Mesendoderm (in vitro differentiated cells): ENCODE results near the gene MYH7.

Experiments
- DNase-seq: peaks from one replicate; pipeline ENCODE4 v3.0.0; 2013
- H2AK5ac ChIP-seq: 2 replicates; pipeline ENCODE4 v1.6.1; 2013; ENCODE audit warnings: low read length, inconsistent platforms
- H2BK120ac ChIP-seq: 2 replicates; pipeline ENCODE4 v1.6.1; 2013; ENCODE audit warnings: low read depth, mild to moderate bottlenecking, low read length, moderate library complexity, mixed read lengths
- H2BK15ac ChIP-seq: replicated peaks from 2 replicates; pipeline ENCODE4 v1.6.1; 2013; ENCODE audit warnings: low read depth, mild to moderate bottlenecking, moderate library complexity
- H2BK5ac ChIP-seq: 2 replicates; pipeline ENCODE4 v1.6.1; 2013; ENCODE audit warnings: low read length, inconsistent platforms
- H3K18ac ChIP-seq: 2 replicates; pipeline ENCODE4 v1.6.1; 2013; ENCODE audit warnings: mild to moderate bottlenecking, low read length, mixed read lengths
- H3K23ac ChIP-seq: one replicate; pipeline ENCODE4 v1.6.1; 2013; ENCODE audit warnings: low read length
- H3K27ac ChIP-seq: 2 replicates; pipeline ENCODE4 v1.5.1; 2013; ENCODE audit warnings: low read depth, mild to moderate bottlenecking, inconsistent platforms, low read length, moderate library complexity
- H3K27me3 ChIP-seq: 2 replicates; pipeline ENCODE4 v1.6.1; 2013; ENCODE audit warnings: low read length, control low read depth, mild to moderate bottlenecking, inconsistent platforms; ENCODE audit not compliant: insufficient read depth, poor library complexity
- H3K36me3 ChIP-seq: 2 replicates; pipeline ENCODE4 v1.6.1; 2013; ENCODE audit warnings: low read length, inconsistent platforms; ENCODE audit not compliant: control insufficient read depth, insufficient read depth
- H3K4ac ChIP-seq: one replicate; pipeline ENCODE4 v1.6.1; 2013; ENCODE audit warnings: low read depth, mild to moderate bottlenecking, low read length, moderate library complexity
- H3K4me1 ChIP-seq: 2 replicates; pipeline ENCODE4 v1.6.1; 2013; ENCODE audit warnings: low read depth, low read length, inconsistent platforms; ENCODE audit not compliant: control insufficient read depth
- H3K4me2 ChIP-seq: 2 replicates; pipeline ENCODE4 v1.6.1; 2013; ENCODE audit warnings: low read length
- H3K4me3 ChIP-seq: 2 replicates; pipeline ENCODE4 v1.5.1; 2013; ENCODE audit warnings: mild to moderate bottlenecking, low read length
- H3K56ac ChIP-seq: one replicate; pipeline ENCODE4 v1.6.1; 2013; ENCODE audit warnings: low read length
- H3K79me1 ChIP-seq: 2 replicates; pipeline ENCODE4 v1.6.1; 2013; ENCODE audit warnings: low read length, inconsistent platforms
- H3K79me2 ChIP-seq: 2 replicates; pipeline ENCODE4 v1.6.1; 2013; ENCODE audit warnings: mild to moderate bottlenecking, low read length; ENCODE audit not compliant: control insufficient read depth, insufficient read depth
- H3K9ac ChIP-seq: 2 replicates; pipeline ENCODE4 v1.6.1; 2013; ENCODE audit warnings: low read length, inconsistent platforms
- H4K5ac ChIP-seq: one replicate; pipeline ENCODE4 v1.6.1; 2013; ENCODE audit warnings: low read length
- H4K8ac ChIP-seq: one replicate; pipeline ENCODE4 v1.6.1; 2013; ENCODE audit warnings: low read depth, mild to moderate bottlenecking, control low read depth, low read length, moderate library complexity
- WGBS: extraction: QIAGEN DNeasy Blood & Tissue Kit; methylation state at CpG from one replicate; pipeline ENCODE4 v1.1.7; 2013; ENCODE audit warnings: low lambda C conversion rate, missing lambda C conversion rate; ENCODE audit not compliant: insufficient coverage; ENCODE audit errors: extremely low coverage; 5-methylcytosine and 5-hydroxymethylcytosine counted together

MYH7 gene

GRCh38 chr14:23380976-23381375 is 54.5 kb downstream of the MYH7 start:
- no peak overlapping the region for H3K23ac ChIP-seq
- H2BK15ac ChIP-seq = no peak overlapping the region
- H3K27ac ChIP-seq = no peak overlapping the region
- no peaks in the 10 kb centered on the region for H3K36me3 ChIP-seq
- no peak overlapping the region for H3K9ac ChIP-seq
- no CpG with 5 or more reads among the region's 4 CpGs for WGBS
- no peak overlapping the region for H3K4me2 ChIP-seq
- no peak overlapping the region for H3K4me3 ChIP-seq
- no peak for DNase-seq
- no peak overlapping the region for H2BK5ac ChIP-seq
- H3K56ac ChIP-seq = no peak overlapping the region
- no peak overlapping the region for H3K4ac ChIP-seq
- no peak overlapping the region for H4K8ac ChIP-seq
- no peak overlapping the region for H4K5ac ChIP-seq
- H3K79me1 ChIP-seq = no peaks in the 10 kb centered on the region
- no peak overlapping the region for H2AK5ac ChIP-seq
- no peaks in the 10 kb centered on the region for H3K27me3 ChIP-seq
- peaks cover 3% of the 10 kb centered on the region for H3K4me1 ChIP-seq
- no peak overlapping the region for H2BK120ac ChIP-seq
- H3K18ac ChIP-seq = no peak overlapping the region
- H3K79me2 ChIP-seq = no peaks in the 10 kb centered on the region

- Histone ChIP-seq H4K5ac (no peak overlapping the region), H3K4ac (no peak overlapping the region), H3K23ac (no peak overlapping the region), H4K8ac (no peak overlapping the region), H3K79me2 (no peaks in the 10 kb centered on the region), H3K18ac (no peak overlapping the region), H3K4me2 (no peak overlapping the region), H2BK120ac (no peak overlapping the region), H3K27me3 (no peaks in the 10 kb centered on the region), H2AK5ac (no peak overlapping the region), H3K9ac (no peak overlapping the region), H3K36me3 (no peaks in the 10 kb centered on the region), H3K56ac (no peak overlapping the region), H2BK15ac (no peak overlapping the region), H3K27ac (no peak overlapping the region), H2BK5ac (no peak overlapping the region), H3K79me1 (no peaks in the 10 kb centered on the region), H3K4me3 (no peak overlapping the region), H3K4me1 (peaks cover 3% of the 10 kb centered on the region)
- WGBS = no CpG with 5 or more reads among the region's 16 CpGs
- no peak for DNase-seq
These were observed 55.1 kb downstream of the MYH7 start for GRCh38 chr14:23380197-23380914.

- no CpG with 5 or more reads among the region's 12 CpGs for WGBS
- Histone ChIP-seq H3K79me2 (no peaks in the 10 kb centered on the region), H4K5ac (no peak overlapping the region), H3K27ac (no peak overlapping the region), H3K9ac (no peak overlapping the region), H3K18ac (no peak overlapping the region), H4K8ac (no peak overlapping the region), H2BK15ac (no peak overlapping the region), H3K36me3 (no peaks in the 10 kb centered on the region), H3K4me1 (peaks cover 3% of the 10 kb centered on the region), H3K27me3 (no peaks in the 10 kb centered on the region), H2BK120ac (no peak overlapping the region), H3K56ac (no peak overlapping the region), H3K4me3 (no peak overlapping the region), H3K4me2 (no peak overlapping the region), H3K79me1 (no peaks in the 10 kb centered on the region), H2AK5ac (no peak overlapping the region), H2BK5ac (no peak overlapping the region), H3K23ac (no peak overlapping the region), H3K4ac (no peak overlapping the region)
- DNase-seq = peak; percentile 64
These were observed 55.9 kb downstream of the MYH7 start for GRCh38 chr14:23379366-23380196.

GRCh38 chr14:23378612-23379220 is 56.7 kb downstream of the MYH7 start:
- Histone ChIP-seq H3K4me2 (no peak overlapping the region), H3K56ac (no peak overlapping the region), H3K36me3 (no peaks in the 10 kb centered on the region), H4K8ac (no peak overlapping the region), H3K27ac (no peak overlapping the region), H3K18ac (no peak overlapping the region), H3K79me1 (no peaks in the 10 kb centered on the region), H2AK5ac (no peak overlapping the region), H2BK120ac (no peak overlapping the region), H3K4me3 (no peak overlapping the region), H2BK5ac (no peak overlapping the region), H3K79me2 (no peaks in the 10 kb centered on the region), H3K9ac (no peak overlapping the region), H3K27me3 (no peaks in the 10 kb centered on the region), H4K5ac (no peak overlapping the region), H3K4me1 (peaks cover 3% of the 10 kb centered on the region), H3K23ac (no peak overlapping the region), H2BK15ac (no peak overlapping the region), H3K4ac (no peak overlapping the region)
- DNase-seq = no peak
- WGBS = no CpG with 5 or more reads among the region's 11 CpGs

- no peak overlapping the region for H3K27ac ChIP-seq
- no peaks in the 10 kb centered on the region for H3K36me3 ChIP-seq
- H3K4me2 ChIP-seq = no peak overlapping the region
- no peaks in the 10 kb centered on the region for H3K79me1 ChIP-seq
- no peak overlapping the region for H3K4ac ChIP-seq
- H3K9ac ChIP-seq = no peak overlapping the region
- no peak overlapping the region for H2BK120ac ChIP-seq
- H3K18ac ChIP-seq = no peak overlapping the region
- H4K5ac ChIP-seq = no peak overlapping the region
- H3K56ac ChIP-seq = no peak overlapping the region
- H2AK5ac ChIP-seq = no peak overlapping the region
- WGBS = no CpG with 5 or more reads among the region's 14 CpGs
- no peak overlapping the region for H3K4me3 ChIP-seq
- H3K79me2 ChIP-seq = no peaks in the 10 kb centered on the region
- peaks cover 3% of the 10 kb centered on the region for H3K4me1 ChIP-seq
- H4K8ac ChIP-seq = no peak overlapping the region
- no peak overlapping the region for H2BK15ac ChIP-seq
- H3K27me3 ChIP-seq = no peaks in the 10 kb centered on the region
- H2BK5ac ChIP-seq = no peak overlapping the region
- H3K23ac ChIP-seq = no peak overlapping the region
- no peak for DNase-seq
These were observed 57.6 kb downstream of the MYH7 start for GRCh38 chr14:23377573-23378563.
